Activated T-cell treated with anti-CD3 and anti-CD28 coated beads, Interleukin-2, amount 50 U/mL, for 24 hours (primary cell): ENCODE data around the gene SULF2.

ENCODE experiments used
- DNase-seq: peaks from one replicate; pipeline ENCODE4 v3.0.0-alpha.2; 2020
- H3K27ac Mint-ChIP-seq: 2 replicates; pipeline ENCODE4 v1.8.0; 2020; ENCODE audit warnings: mild to moderate bottlenecking, mixed read lengths
- H3K27me3 Mint-ChIP-seq: 2 replicates; pipeline ENCODE4 v1.8.0; 2020; ENCODE audit warnings: mixed read lengths
- H3K36me3 Mint-ChIP-seq: 2 replicates; pipeline ENCODE4 v1.8.0; 2020; ENCODE audit warnings: low read depth, mixed read lengths
- H3K4me1 Mint-ChIP-seq: 2 replicates; pipeline ENCODE4 v1.8.0; 2020; ENCODE audit warnings: low read depth, mixed read lengths
- H3K4me3 Mint-ChIP-seq: 2 replicates; pipeline ENCODE4 v1.8.0; 2020; ENCODE audit warnings: mild to moderate bottlenecking, moderate library complexity, mixed read lengths
- H3K9me3 Mint-ChIP-seq: 2 replicates; pipeline ENCODE4 v1.8.0; 2020; ENCODE audit warnings: mixed read lengths

SULF2 gene

GRCh38 chr20:47749339-47749738 lies 35.9 kb downstream of the SULF2 start:
- Mint-ChIP-seq H3K36me3 (no peaks in the 10 kb centered on the region), H3K4me1 (peaks cover 14% of the 10 kb centered on the region)

GRCh38 chr20:47748823-47749222 lies 36.5 kb downstream of the SULF2 start:
- Mint-ChIP-seq H3K9me3 (no peaks in the 10 kb centered on the region), H3K36me3 (no peaks in the 10 kb centered on the region), H3K27ac (no peak overlapping the region), H3K27me3 (no peaks in the 10 kb centered on the region), H3K4me3 (no peak overlapping the region), H3K4me1 (peaks cover 14% of the 10 kb centered on the region)
- DNase-seq, result no peak

More at GRCh38 chr20:47749339-47749738, 35.9 kb downstream of the SULF2 start:
- Mint-ChIP-seq H3K4me3 (no peak overlapping the region), H3K27ac (no peak overlapping the region), H3K27me3 (no peaks in the 10 kb centered on the region), H3K9me3 (no peaks in the 10 kb centered on the region)
- no peak for DNase-seq

GRCh38 chr20:47748069-47748468 lies 37.2 kb downstream of the SULF2 start:
- H3K9me3 Mint-ChIP-seq, result no peaks in the 10 kb centered on the region
- H3K4me3 Mint-ChIP-seq, result no peak overlapping the region
- DNase-seq, result no peak
- H3K27me3 Mint-ChIP-seq, result no peaks in the 10 kb centered on the region
- no peaks in the 10 kb centered on the region for H3K36me3 Mint-ChIP-seq
- peaks cover 14% of the 10 kb centered on the region for H3K4me1 Mint-ChIP-seq
- H3K27ac Mint-ChIP-seq, result no peak overlapping the region

- no peaks in the 10 kb centered on the region for H3K27me3 Mint-ChIP-seq
- no peaks in the 10 kb centered on the region for H3K9me3 Mint-ChIP-seq
- H3K27ac Mint-ChIP-seq, result no peak overlapping the region
- H3K36me3 Mint-ChIP-seq, result no peaks in the 10 kb centered on the region
- H3K4me3 Mint-ChIP-seq, result no peak overlapping the region
- DNase-seq, result no peak
- peaks cover 14% of the 10 kb centered on the region for H3K4me1 Mint-ChIP-seq
These were observed 37.6 kb downstream of the SULF2 start for GRCh38 chr20:47747669-47748031.

- peaks cover 14% of the 10 kb centered on the region for H3K4me1 Mint-ChIP-seq
- H3K27ac Mint-ChIP-seq, result no peak overlapping the region
- no peak overlapping the region for H3K4me3 Mint-ChIP-seq
- DNase-seq, result no peak
- H3K9me3 Mint-ChIP-seq, result no peaks in the 10 kb centered on the region
- no peaks in the 10 kb centered on the region for H3K36me3 Mint-ChIP-seq
- H3K27me3 Mint-ChIP-seq, result no peaks in the 10 kb centered on the region
These were observed 40.5 kb downstream of the SULF2 start for GRCh38 chr20:47744803-47745202.

GRCh38 chr20:47743671-47744070 lies 41.6 kb downstream of the SULF2 start:
- no peak overlapping the region for H3K27ac Mint-ChIP-seq
- H3K4me3 Mint-ChIP-seq, result no peak overlapping the region
- no peaks in the 10 kb centered on the region for H3K9me3 Mint-ChIP-seq
- no peaks in the 10 kb centered on the region for H3K27me3 Mint-ChIP-seq
- no peak for DNase-seq
- no peaks in the 10 kb centered on the region for H3K36me3 Mint-ChIP-seq
- H3K4me1 Mint-ChIP-seq, result peaks cover 6% of the 10 kb centered on the region

GRCh38 chr20:47741669-47742608 lies 43.3 kb downstream of the SULF2 start:
- Mint-ChIP-seq H3K4me3 (no peak overlapping the region), H3K9me3 (no peaks in the 10 kb centered on the region), H3K27ac (no peak overlapping the region), H3K36me3 (no peaks in the 10 kb centered on the region), H3K27me3 (no peaks in the 10 kb centered on the region), H3K4me1 (no peaks in the 10 kb centered on the region)
- DNase-seq, result no peak

- Mint-ChIP-seq H3K4me1 (no peaks in the 10 kb centered on the region), H3K4me3 (no peak overlapping the region), H3K27me3 (no peaks in the 10 kb centered on the region), H3K27ac (no peak overlapping the region), H3K36me3 (no peaks in the 10 kb centered on the region), H3K9me3 (no peaks in the 10 kb centered on the region)
- no peak for DNase-seq
These were observed 44.5 kb downstream of the SULF2 start for GRCh38 chr20:47740862-47741184.

GRCh38 chr20:47740121-47740861 lies 45.0 kb downstream of the SULF2 start:
- no peak for DNase-seq
- Mint-ChIP-seq H3K9me3 (no peaks in the 10 kb centered on the region), H3K27ac (no peak overlapping the region), H3K4me3 (no peak overlapping the region), H3K27me3 (no peaks in the 10 kb centered on the region), H3K36me3 (no peaks in the 10 kb centered on the region), H3K4me1 (no peaks in the 10 kb centered on the region)

- H3K9me3 Mint-ChIP-seq, result no peaks in the 10 kb centered on the region
- H3K27me3 Mint-ChIP-seq, result no peaks in the 10 kb centered on the region
- H3K27ac Mint-ChIP-seq, result no peak overlapping the region
- H3K36me3 Mint-ChIP-seq, result no peaks in the 10 kb centered on the region
- H3K4me3 Mint-ChIP-seq, result no peak overlapping the region
- DNase-seq, result no peak
- no peaks in the 10 kb centered on the region for H3K4me1 Mint-ChIP-seq
These were observed 47.4 kb downstream of the SULF2 start for GRCh38 chr20:47737923-47738322.

- H3K4me1 Mint-ChIP-seq, result no peaks in the 10 kb centered on the region
- H3K9me3 Mint-ChIP-seq, result no peaks in the 10 kb centered on the region
- DNase-seq, result no peak
- no peaks in the 10 kb centered on the region for H3K36me3 Mint-ChIP-seq
- no peak overlapping the region for H3K27ac Mint-ChIP-seq
- H3K4me3 Mint-ChIP-seq, result no peak overlapping the region
- no peaks in the 10 kb centered on the region for H3K27me3 Mint-ChIP-seq
These were observed 48.6 kb downstream of the SULF2 start for GRCh38 chr20:47736570-47737152.

GRCh38 chr20:47735412-47736400 lies 49.6 kb downstream of the SULF2 start:
- Mint-ChIP-seq H3K27ac (no peak overlapping the region), H3K4me3 (no peak overlapping the region), H3K27me3 (no peaks in the 10 kb centered on the region), H3K9me3 (no peaks in the 10 kb centered on the region), H3K36me3 (no peaks in the 10 kb centered on the region), H3K4me1 (no peaks in the 10 kb centered on the region)
- no peak for DNase-seq

GRCh38 chr20:47734870-47735269 lies 50.4 kb downstream of the SULF2 start:
- Mint-ChIP-seq H3K27ac (no peak overlapping the region), H3K27me3 (no peaks in the 10 kb centered on the region), H3K4me1 (no peaks in the 10 kb centered on the region), H3K9me3 (no peaks in the 10 kb centered on the region), H3K4me3 (no peak overlapping the region), H3K36me3 (no peaks in the 10 kb centered on the region)
- DNase-seq, result no peak

- H3K27me3 Mint-ChIP-seq, result no peaks in the 10 kb centered on the region
These were observed 51.4 kb downstream of the SULF2 start for GRCh38 chr20:47733892-47734291.

More at GRCh38 chr20:47733892-47734291, 51.4 kb downstream of the SULF2 start:
- DNase-seq, result no peak
- Mint-ChIP-seq H3K9me3 (no peaks in the 10 kb centered on the region), H3K36me3 (no peaks in the 10 kb centered on the region), H3K4me3 (no peak overlapping the region), H3K4me1 (peaks cover 6% of the 10 kb centered on the region), H3K27ac (no peak overlapping the region)
